Activated naive CD4-positive, alpha-beta T cell treated with anti-CD3 and anti-CD28 coated beads, Interleukin-2, amount 50 U/mL, for 72 hours (primary cell): ENCODE measurements around the gene ZIC4. TPM values are rescaled to one million over a fixed set of nuclear protein-coding genes. Genes with fewer than 3 reads are reported as not detected.

Source experiments
- ATAC-seq, 2 donors: fragments of 150-1000 bp; cut with Tn5 transposase; 2 replicates each; pipeline ENCODE4 v1.10.0; 2021; ENCODE audit warnings: mild to moderate bottlenecking in 2 of 2, moderate library complexity in 2 of 2
- DNase-seq, 2 donors: peaks; one replicate each; pipeline ENCODE4 v3.0.0; 2021 to 2022; ENCODE audit warnings: low spot score in 2 of 2
- H3K27ac Mint-ChIP-seq, 2 donors: one replicate each; pipeline ENCODE4 v1.8.0; 2022; ENCODE audit warnings: mild to moderate bottlenecking in 2 of 2, mixed read lengths in 2 of 2
- H3K36me3 Mint-ChIP-seq, 2 donors: one replicate each; pipeline ENCODE4 v1.8.0; 2022; ENCODE audit warnings: mixed read lengths in 2 of 2
- H3K9me3 Mint-ChIP-seq, 2 donors: one replicate each; pipeline ENCODE4 v1.8.0; 2022; ENCODE audit warnings: mixed read lengths in 2 of 2
- total RNA-seq, 2 donors: library from RNA; stranded (reverse); gene quantifications; one replicate each; pipeline ENCODE4 v1.2.3, GENCODE V29; 2022

ZIC4 gene
- total RNA-seq, 2 donors from 2014 or later: not detected

DNA sequence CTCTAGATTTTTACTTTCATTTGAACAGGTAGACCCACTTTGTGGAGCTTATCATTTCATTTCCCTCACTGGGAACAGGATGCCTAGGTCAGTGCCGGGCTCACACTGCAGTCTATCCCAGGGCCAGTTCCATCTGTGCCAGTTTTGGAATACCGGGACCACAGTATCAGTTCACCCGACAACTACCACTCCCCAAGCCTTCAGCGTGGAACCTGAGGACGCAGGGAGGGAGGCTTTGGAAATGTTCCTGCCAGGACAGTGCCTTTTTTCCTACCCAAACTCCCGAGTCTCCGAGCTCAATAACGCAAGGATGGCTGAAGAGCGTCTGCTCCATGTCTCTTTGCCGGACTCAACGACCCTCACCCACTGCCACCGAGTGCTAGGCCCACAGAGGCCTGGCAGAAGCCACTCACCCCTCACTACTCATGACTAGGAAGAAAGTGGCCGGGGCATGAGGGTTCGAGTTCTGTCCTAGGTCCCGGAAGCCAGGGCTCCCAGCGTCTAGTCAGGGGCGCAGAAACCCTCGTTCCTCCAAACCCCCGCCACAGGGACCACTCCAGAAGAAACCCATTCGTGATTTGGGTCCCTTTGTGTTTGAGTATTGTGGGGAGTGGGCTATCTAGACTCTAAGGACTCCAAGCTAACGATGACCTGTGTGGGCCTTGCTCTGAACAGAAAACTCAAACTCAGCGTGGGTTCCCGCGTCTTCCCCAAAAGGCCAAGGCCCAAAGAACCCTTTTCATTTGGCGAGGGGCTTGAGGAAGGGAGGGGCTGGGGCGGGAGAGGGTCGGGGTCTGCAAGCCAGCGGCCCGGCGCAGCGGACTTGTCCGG is 14.2 kb upstream of the ZIC4 start:
- Mint-ChIP-seq H3K9me3 (peaks cover 4 to 19% of the 10 kb centered on the region in 2 donors), H3K36me3 (peaks cover 24 to 40% of the 10 kb centered on the region in 2 donors), H3K27ac (no peak overlapping the region)
- DNase-seq (no peak), ATAC-seq (no peak)

GRCh38 chr3:147419781-147420224 is 13.5 kb upstream of the ZIC4 start:
- peaks cover 24 to 40% of the 10 kb centered on the region in 2 donors for H3K36me3 Mint-ChIP-seq
- ATAC-seq (no peak), DNase-seq (no peak)
- H3K27ac Mint-ChIP-seq: peak overlapping the region in 1 of 2 donors; percentile 87
- peaks cover 4 to 19% of the 10 kb centered on the region in 2 donors for H3K9me3 Mint-ChIP-seq

DNA sequence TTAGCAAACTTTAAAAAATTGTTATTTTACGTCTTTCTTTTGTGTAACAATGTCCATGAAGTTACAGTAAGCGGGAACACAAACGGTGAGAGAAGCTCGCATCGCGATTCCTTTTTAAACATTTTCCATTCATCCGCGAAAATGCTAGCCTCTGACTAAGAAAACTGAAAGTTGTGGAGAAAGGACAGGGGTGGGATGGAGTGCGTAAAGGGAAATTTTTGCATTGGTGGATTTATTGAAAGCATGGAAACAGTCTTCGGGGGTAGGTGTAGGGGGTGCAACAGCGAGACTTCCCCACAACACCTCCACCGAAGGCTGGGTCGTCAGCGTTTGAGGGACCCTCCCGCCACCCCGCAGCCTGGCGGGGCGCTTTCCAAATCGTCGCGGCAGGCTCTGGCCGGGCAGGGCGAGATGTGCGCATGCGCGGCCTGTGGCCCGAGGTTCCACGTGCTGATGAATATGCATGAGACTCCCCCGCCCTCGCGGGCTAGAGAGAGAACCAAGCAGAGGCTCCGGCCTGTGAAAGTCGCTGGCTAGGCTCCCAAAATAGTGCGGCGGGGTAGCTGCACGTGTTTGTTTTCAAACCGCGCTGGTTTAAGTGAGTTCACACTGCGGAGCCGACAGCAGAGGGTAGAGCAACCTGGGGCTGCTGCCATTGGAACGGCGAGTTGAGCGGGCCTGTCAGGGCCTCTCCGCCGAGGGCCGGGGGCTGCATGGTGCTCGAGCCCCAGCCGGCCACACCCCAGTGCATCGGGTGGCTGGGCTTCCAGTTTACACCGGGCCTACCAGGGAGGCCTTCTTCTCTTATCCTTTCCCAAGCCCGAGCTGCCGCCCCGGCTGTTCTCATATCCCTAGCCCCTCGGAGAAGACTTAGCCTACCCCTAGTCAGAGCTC is 12.7 kb upstream of the ZIC4 start:
- Mint-ChIP-seq H3K27ac (peak overlapping the region in 1 of 2 donors; percentile 87), H3K36me3 (peaks cover 24 to 40% of the 10 kb centered on the region in 2 donors), H3K9me3 (peaks cover 4 to 19% of the 10 kb centered on the region in 2 donors)
- no peak for DNase-seq
- ATAC-seq: no peak

DNA sequence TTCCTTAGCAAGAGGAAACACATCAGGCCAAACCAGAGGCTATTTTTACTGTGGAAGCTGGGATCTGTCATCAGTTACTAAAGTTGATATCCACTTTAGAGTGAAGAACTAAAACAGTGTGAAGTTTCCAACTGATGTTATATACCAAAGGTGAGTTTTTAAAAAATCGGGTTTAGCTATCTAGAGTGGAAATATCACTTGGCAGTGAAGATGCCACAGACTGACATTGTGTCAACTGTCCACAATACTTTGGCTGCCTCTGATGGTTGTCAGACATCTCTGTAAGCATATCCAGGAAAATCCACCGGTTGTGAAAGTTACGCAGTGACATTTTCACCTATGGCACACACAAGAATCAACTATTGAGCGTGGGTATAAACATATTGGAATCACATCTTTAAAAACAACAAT is 12.0 kb upstream of the ZIC4 start:
- H3K27ac Mint-ChIP-seq: no peak overlapping the region
- peaks cover 27 to 38% of the 10 kb centered on the region in 2 donors for H3K36me3 Mint-ChIP-seq
- DNase-seq (no peak), ATAC-seq (no peak)
- peaks cover 4 to 19% of the 10 kb centered on the region in 2 donors for H3K9me3 Mint-ChIP-seq

DNA sequence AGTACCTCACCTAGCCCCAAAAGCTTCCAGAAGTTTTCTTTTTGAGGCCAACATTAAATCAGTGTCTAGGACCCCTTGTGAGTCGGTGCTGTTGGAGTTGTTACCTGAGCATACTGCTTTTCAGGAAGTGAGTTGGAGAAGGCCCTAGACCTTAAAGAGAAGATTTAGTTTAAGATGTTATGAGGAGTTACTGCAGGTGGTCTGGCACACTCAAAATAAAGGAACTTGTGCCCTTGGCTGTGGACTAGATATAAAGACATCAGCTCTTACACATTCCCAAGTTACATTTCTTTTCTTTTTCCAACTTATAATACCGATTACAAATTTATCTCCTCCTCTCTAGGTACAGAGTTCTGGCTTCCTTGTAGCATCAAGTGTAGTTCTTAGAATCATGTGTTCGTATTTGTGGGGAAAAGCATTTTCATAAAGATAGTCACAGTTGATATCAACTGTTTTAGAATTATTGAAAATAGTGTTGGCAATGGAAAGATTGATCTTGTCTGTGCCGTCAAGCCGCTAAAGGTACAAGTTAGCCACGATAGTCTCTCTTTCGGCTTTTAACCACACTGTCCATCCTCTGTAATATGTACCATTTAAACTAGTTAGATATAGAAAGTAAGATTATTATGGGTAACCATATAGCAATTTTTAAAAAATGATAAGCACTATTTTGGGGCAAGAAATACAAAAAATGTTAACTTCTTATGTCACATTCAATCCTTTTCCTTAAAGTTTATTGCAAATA is 11.4 kb upstream of the ZIC4 start:
- peaks cover 29 to 37% of the 10 kb centered on the region in 2 donors for H3K36me3 Mint-ChIP-seq
- no peak for DNase-seq
- no peak overlapping the region for H3K27ac Mint-ChIP-seq
- peaks cover 4 to 19% of the 10 kb centered on the region in 2 donors for H3K9me3 Mint-ChIP-seq
- ATAC-seq: no peak

- Mint-ChIP-seq H3K27ac (no peak overlapping the region), H3K36me3 (peaks cover 25 to 36% of the 10 kb centered on the region in 2 donors), H3K9me3 (peaks cover 4 to 13% of the 10 kb centered on the region in 2 donors)
- ATAC-seq (no peak), DNase-seq (no peak)
Measured at GRCh38 chr3:147416931-147417330, 10.6 kb upstream of the ZIC4 start.

GRCh38 chr3:147415874-147416273 is 9.5 kb upstream of the ZIC4 start:
- DNase-seq (no peak), ATAC-seq (no peak)
- Mint-ChIP-seq H3K27ac (no peak overlapping the region), H3K36me3 (peaks cover 32 to 46% of the 10 kb centered on the region in 2 donors), H3K9me3 (peaks cover 4 to 20% of the 10 kb centered on the region in 2 donors)

DNA sequence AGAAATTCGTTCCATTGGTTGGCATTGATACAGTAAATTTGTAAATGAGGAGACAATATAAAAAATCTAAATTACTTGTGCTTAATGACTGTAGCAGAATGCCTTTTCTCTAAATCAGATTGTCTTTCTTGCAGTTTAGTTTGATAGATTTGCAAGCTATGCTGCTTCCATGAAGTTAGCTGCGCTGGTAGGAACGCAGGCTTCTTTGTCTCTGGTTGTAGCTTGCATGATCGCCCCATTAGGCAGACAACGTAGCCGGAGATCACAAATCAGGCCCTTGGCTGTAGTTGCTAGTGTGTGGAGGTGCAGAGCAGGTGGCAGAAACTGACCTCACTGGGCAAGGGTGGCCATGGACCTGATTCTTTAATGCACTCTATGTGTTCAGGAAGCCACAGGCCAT is 8.9 kb upstream of the ZIC4 start:
- peaks cover 34 to 47% of the 10 kb centered on the region in 2 donors for H3K36me3 Mint-ChIP-seq
- ATAC-seq: no peak
- no peak for DNase-seq
- no peak overlapping the region for H3K27ac Mint-ChIP-seq
- peaks cover 4 to 20% of the 10 kb centered on the region in 2 donors for H3K9me3 Mint-ChIP-seq

- DNase-seq (no peak), ATAC-seq (no peak)
- peaks cover 30 to 39% of the 10 kb centered on the region in 2 donors for H3K36me3 Mint-ChIP-seq
- H3K9me3 Mint-ChIP-seq: peaks cover under 1 to 17% of the 10 kb centered on the region in 2 donors
- peak overlapping the region in 1 of 2 donors; percentile 81 for H3K27ac Mint-ChIP-seq
Measured at GRCh38 chr3:147414390-147415138, 8.2 kb upstream of the ZIC4 start.

GRCh38 chr3:147413686-147414389 is 7.5 kb upstream of the ZIC4 start:
- H3K27ac Mint-ChIP-seq: peak overlapping the region in 1 of 2 donors; percentile 96
- H3K36me3 Mint-ChIP-seq: peaks cover 29 to 38% of the 10 kb centered on the region in 2 donors
- DNase-seq: no peak
- H3K9me3 Mint-ChIP-seq: peaks cover 0 to 16% of the 10 kb centered on the region in 2 donors
- no peak for ATAC-seq

DNA sequence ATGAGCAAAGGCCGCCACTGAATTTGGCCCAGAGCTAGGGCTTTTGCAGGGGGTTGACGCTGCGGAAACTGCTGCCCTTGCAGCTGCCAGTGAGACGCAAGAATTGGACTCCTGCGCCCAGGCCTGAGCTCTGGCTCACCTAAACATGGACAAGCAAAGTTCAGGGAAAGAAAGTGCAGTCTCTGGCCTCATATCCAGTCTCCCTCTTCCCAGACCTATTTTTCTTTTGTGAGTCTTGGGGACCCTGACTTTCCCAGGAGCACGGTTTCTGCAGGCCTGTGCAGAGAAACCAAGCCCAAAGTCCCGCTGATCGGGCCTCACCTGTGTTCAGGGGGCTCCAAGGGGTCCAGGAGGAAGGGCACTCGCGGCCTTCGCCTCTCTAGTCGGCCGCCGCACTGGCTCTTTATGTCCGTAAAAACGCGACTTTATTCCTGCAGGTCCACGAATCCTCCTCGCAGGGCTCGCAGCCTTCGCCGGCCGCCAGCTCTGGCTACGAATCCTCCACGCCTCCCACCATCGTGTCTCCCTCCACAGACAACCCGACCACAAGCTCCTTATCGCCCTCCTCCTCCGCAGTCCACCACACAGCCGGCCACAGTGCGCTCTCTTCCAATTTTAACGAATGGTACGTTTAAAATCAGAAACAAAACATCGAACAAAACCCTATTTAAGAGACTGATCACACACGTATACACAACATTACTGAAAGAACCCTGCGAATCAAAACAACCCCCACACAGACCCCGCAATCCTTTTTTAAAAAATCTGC is 6.8 kb upstream of the ZIC4 start:
- DNase-seq (peak in 1 of 2 donors; percentile 2), ATAC-seq (no peak)
- peaks cover 7 to 14% of the 10 kb centered on the region in 2 donors for H3K9me3 Mint-ChIP-seq
- H3K27ac Mint-ChIP-seq: peak overlapping the region in 1 of 2 donors; percentile 96
- H3K36me3 Mint-ChIP-seq: peaks cover 32 to 41% of the 10 kb centered on the region in 2 donors

DNA sequence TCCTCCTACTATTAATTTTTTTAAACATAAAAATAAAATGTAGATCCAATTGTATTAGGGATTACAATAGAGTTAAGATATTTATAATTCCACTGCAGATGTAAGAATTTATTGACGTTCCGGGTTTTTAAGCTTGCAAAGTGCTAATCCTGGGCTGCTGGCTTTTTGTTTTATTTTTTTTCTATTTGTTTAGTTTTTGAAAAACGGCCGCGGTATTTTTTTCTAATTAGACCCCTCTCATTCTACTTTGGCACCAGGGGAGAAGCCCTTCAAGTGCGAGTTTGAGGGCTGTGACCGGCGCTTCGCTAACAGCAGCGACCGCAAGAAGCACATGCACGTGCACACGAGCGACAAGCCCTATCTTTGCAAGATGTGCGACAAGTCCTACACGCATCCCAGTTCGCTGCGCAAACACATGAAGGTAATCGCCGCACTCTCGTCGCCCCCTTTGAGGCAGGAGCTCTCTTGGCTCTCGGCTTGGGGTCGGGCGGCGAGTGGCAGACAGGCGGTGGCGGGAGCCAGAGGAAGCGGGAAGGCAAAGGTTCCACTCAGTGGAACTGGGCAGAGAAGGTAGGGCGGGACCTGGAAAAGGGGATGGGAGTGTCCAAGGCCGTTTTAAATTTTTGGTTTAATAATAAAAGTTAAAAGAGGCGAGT is 6.0 kb upstream of the ZIC4 start:
- Mint-ChIP-seq H3K9me3 (peaks cover 9 to 11% of the 10 kb centered on the region in 2 donors), H3K27ac (peak overlapping the region in 1 of 2 donors; percentile 90), H3K36me3 (peaks cover 39 to 43% of the 10 kb centered on the region in 2 donors)
- DNase-seq: peak in 1 of 2 donors; percentile 5
- ATAC-seq: no peak

DNA sequence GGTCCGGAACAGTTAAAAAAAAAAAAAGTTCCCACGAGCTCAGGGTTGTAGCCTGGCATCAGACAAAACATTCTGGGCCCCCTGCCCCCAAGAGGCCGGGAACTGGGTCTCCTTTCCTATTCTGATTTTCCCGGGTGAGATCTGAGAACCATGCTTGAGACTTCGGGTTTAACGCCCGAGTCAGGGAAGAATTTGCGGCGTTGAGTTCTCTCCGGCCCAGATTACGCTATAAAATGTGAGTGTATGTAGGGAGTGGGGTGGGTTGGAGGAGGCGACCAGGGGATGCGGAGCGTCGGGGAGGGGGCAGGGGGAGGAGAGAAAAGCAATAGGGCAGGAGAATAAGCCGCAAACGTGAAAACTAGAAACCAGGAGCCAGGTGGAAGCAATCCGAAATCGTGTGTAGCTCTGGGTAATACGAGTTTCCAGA is 5.5 kb upstream of the ZIC4 start:
- Mint-ChIP-seq H3K36me3 (peaks cover 43 to 49% of the 10 kb centered on the region in 2 donors), H3K9me3 (peaks cover 9 to 11% of the 10 kb centered on the region in 2 donors), H3K27ac (peak overlapping the region in 1 of 2 donors; percentile 94)
- no peak for ATAC-seq
- peak in 1 of 2 donors; percentile 3 for DNase-seq

DNA sequence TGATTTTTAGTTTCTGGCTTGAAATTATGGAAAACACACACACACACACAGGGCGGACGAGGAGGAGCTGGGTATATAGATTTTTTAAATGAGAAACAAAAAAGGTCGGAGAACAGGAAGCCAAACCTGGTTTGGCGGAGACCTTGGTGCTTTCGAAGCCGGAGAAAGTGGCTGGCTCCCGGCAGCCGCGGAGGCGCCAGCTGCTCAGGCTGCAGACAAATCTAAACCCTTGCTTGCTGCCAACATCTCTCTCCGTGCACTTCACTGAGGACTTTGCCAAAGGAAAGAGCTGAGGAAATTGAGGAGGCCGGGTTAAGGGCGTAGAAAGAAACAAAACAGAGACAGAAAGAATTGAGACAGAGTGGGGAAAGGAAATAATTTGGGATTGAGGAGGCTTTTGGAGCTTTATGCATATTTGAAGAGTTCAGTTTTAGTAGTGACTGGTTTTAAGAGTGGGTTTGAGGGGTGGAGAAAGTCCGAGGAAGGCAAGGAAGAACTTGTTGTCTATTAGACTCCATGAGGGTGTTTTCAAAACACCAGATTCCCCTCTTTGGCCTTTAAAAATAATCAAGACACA is 5.0 kb upstream of the ZIC4 start:
- H3K9me3 Mint-ChIP-seq: peaks cover 9 to 14% of the 10 kb centered on the region in 2 donors
- H3K27ac Mint-ChIP-seq: peak overlapping the region in 1 of 2 donors; percentile 94
- ATAC-seq (no peak), DNase-seq (no peak)
- peaks cover 47 to 54% of the 10 kb centered on the region in 2 donors for H3K36me3 Mint-ChIP-seq
